Body of pancreas (tissue), 4 donors: ENCODE data around the gene ALKBH4. TPM values are rescaled to one million over a fixed set of nuclear protein-coding genes. Genes with fewer than 3 reads are reported as not detected.
"Not testable (repeated sequence)": the region's sequence is repeated elsewhere in the genome, so short reads cannot be mapped to it uniquely, and the experiment has no call there.

ENCODE experiments used
- ATAC-seq: fragments of 150-250 bp; one replicate; pipeline ENCODE4 v1.9.1; 2016
- DNase-seq, 4 donors: peaks; one replicate each; pipeline ENCODE4 v3.0.0-alpha.2; 2019
- H3K27ac ChIP-seq, 4 donors: fragments of 200-600 bp; sonication (generic); 1 replicate in 3 of 4; 2 replicates in 1 of 4; pipeline versions ENCODE4 v1.5.1 to v1.6.1; 2016 to 2019; ENCODE audit warnings: mild to moderate bottlenecking in 1 of 4, mixed read lengths in 1 of 4, moderate library complexity in 1 of 4
- H3K27me3 ChIP-seq, 2 donors: fragments of 200-600 bp; sonication (generic); one replicate each; pipeline ENCODE4 v1.6.0; 2016; ENCODE audit warnings: mild to moderate bottlenecking in 1 of 2
- H3K36me3 ChIP-seq, 2 donors: fragments of 200-600 bp; sonication (generic); replicated peaks in 1 of 2; 2 replicates each; pipeline ENCODE4 v1.5.1; 2016; ENCODE audit warnings: low read depth in 2 of 2; ENCODE audit not compliant: insufficient read depth in 1 of 2
- H3K4me1 ChIP-seq: fragments of 200-600 bp; sonication (generic); one replicate; pipeline ENCODE4 v1.6.0; 2016
- H3K4me3 ChIP-seq, 2 donors: fragments of 200-600 bp; sonication (generic); 1 replicate in 1 of 2; 2 replicates in 1 of 2; pipeline ENCODE4 v1.5.1; 2016 to 2019
- H3K9me3 ChIP-seq, 3 donors: fragments of 200-600 bp; sonication (generic); 1 replicate in 2 of 3; 2 replicates in 1 of 3; pipeline ENCODE4 v1.5.1; 2016
- WGBS, 2 donors: methylation state at CpG; one replicate each; pipeline ENCODE4 v1.1.5; 2017; 5-methylcytosine and 5-hydroxymethylcytosine counted together
- intact Hi-C: fragments of 100-400 bp; cut with DNase I; formaldehyde crosslinking; loops from one replicate; pipeline ENCODE4 v1.15.1; 2023
- total RNA-seq, 2 donors: library from RNA; depleted of rRNA; stranded (reverse); fragments of >200 nt; gene quantifications; one replicate each; pipeline ENCODE4 v1.1.0, GENCODE V29; 2016
- TF ChIP-seq, protein P1 (sequence below), 7 experiments: fragments of 450-650 bp in 4 of 7; fragments of 200-600 bp in 3 of 7; sonication (generic) in 3 of 7; IDR thresholded peaks; one replicate each; pipeline ENCODE4 v1.5.1; 2016 to 2019; ENCODE audit warnings: antibody characterized with exemption in 7 of 7

Gene ALKBH4
- total RNA-seq, 2 donors from 2014 or later = 15.6 to 60.3 TPM

DNA sequence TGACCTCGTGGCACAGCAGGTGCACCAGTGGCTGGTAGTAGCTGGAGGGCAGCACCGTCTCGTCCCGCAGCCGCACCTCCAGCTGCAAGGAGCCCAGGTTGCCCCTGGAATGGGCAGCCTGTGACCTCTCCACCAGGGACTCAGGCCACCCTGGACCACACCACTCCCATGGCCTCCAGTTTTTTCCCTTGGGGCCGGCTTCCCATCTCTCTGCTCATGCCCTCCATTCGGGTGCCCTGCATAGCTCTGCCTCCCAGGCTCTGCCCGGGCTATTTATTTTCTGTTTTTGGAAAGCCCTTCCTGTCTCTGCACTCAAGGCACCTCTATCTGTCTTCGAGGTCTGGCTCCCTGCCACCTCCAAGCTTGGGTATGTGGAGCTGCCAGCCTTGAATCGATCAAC is 32.2 kb upstream of the ALKBH4 start:
- intact Hi-C loops, ATAC-seq, H3K27me3 ChIP-seq, H3K4me3 ChIP-seq, DNase-seq, H3K27ac ChIP-seq, H3K4me1 ChIP-seq, H3K36me3 ChIP-seq, H3K9me3 ChIP-seq: not testable (repeated sequence)
- no CpG with 5 or more reads among the region's 10 CpGs for WGBS, 2 donors

DNA sequence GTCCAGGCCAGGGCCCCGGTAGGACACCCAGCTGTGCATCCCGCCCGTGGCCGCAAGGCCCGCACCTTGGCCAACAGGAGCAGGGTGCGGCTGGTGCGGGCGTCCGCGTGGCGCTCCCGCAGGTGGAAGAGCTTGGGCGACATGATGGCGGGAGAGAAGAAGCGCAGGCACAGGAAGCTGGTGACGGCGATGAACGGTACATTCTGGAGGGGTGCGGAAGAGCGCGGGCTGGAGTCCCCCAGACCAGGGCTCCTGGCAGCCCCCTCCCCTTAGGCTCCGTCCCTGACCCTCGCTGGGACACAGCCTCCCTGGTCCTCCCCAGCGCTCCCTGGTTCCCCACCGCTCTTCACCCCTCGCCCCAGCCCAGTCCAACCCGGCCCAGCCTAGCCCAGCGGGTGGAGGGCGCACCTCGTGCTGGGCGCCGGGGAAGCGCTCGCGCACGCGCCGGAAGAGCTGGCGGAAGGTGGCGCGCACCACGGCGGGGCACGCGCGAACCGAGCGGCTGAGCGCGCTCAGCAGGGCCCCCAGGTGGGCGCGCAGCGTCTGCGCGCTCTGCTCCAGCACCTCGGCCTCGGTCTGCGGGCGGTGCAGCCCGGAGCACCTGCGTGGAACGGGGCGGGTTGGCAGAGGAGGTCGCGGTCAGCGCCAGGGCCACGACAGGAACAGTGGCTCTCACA is 29.9 kb upstream of the ALKBH4 start:
- H3K4me3 ChIP-seq, H3K9me3 ChIP-seq, H3K27ac ChIP-seq, DNase-seq, H3K4me1 ChIP-seq, H3K27me3 ChIP-seq, H3K36me3 ChIP-seq, intact Hi-C loops: not testable (repeated sequence)
- peak; percentile 18 for ATAC-seq
- WGBS, 2 donors = no CpG with 5 or more reads among the region's 67 CpGs

DNA sequence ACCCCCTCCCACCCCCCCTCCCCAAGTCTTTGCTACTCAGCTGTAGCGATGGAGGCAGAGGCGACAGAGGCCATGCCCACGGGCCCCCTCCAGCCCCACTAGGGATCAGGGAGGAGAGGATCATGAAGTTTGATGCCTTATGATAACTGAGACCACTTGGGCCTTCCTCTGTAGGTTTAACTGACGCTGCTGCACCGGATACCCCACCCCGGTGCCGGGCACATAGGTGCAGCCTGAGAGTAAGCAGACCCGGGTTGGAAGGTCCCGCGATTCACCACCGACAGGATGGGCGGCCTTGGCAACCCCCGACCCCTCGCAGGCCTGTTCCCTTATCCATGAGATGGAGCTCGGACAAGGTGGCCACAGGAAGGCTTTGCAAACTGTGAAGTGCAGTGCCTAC is 29.4 kb upstream of the ALKBH4 start:
- H3K27ac ChIP-seq, H3K36me3 ChIP-seq, H3K27me3 ChIP-seq, ATAC-seq, intact Hi-C loops, H3K4me3 ChIP-seq, H3K4me1 ChIP-seq, H3K9me3 ChIP-seq: not testable (repeated sequence)
- WGBS, 2 donors = 29% methylated on average over 5 of the region's 15 CpGs; no CpG with 5 or more reads in 1 of the 2 donors
- DNase-seq = peak in 3 of 4 donors; percentile 10 to 19 (median 13)

DNA sequence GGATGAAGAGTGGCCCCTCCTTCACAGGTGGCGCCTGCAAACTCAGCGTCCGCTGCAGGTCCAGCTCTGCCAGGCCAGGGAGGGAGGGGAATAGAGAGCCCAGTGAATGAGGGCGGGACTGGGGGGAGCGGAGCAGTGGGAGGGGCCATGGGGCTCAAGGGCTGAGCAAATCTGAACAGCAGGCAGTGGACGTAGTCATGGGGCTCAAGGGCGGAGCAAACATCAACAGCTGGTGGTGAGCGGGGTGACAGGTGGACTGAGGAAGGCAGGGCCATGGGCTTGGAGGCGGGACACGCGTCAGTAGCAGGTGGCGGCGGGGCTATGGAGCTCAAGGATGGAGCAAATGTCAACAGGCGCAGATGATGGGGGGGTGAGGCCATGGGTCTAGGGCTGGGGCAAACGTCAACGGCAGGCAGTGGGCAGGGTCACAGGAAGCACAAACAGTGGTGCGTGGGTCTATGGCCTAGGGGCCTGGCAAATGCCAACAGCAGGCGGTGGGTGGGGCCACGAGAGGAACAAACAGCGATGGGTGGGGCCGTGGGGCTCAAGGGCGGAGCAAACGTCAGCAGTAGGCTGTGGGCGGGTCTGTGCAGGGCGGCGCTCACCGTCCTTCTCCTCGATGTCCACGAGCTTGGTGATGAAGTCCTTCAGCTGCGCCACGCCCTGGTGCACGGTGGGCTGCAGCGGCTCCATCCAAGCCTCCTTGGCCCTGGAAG is 28.7 kb upstream of the ALKBH4 start:
- DNase-seq (peak in 1 of 4 donors; percentile 72), ATAC-seq (peak; percentile 91)
- WGBS, 2 donors = no CpG with 5 or more reads among the region's 33 CpGs
- H3K4me3 ChIP-seq, intact Hi-C loops, H3K4me1 ChIP-seq, H3K27me3 ChIP-seq, H3K9me3 ChIP-seq, H3K27ac ChIP-seq, H3K36me3 ChIP-seq: not testable (repeated sequence)

DNA sequence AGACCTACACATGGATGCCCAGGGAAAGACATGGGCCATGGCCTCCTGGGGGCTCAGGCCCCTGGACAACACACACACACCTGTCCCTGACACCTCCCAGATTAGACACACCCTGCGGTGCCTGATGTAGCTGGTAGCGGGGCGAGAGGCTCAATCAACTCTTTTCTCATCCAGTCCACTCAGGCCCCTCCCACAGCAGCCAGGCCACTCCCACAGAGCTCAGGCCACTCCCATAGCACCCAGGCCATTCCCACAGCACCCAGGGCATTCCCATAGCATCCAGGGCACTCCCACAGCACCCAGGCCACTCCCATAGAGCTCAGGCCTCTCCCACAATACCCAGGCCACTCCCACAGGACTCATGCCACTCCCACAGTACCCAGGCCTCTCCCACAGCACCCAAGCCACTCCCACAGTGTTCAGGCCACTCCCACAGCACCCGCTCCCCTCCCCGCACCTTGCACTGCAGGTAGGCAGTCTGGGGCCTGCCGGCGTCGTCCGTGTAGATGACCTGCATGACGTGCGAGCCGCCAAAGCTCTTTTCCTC is 25.9 kb upstream of the ALKBH4 start:
- 70% methylated on average over 2 of the region's 12 CpGs; no CpG with 5 or more reads in 1 of the 2 donors for WGBS, 2 donors
- H3K27ac ChIP-seq, intact Hi-C loops, H3K27me3 ChIP-seq, H3K4me1 ChIP-seq, H3K9me3 ChIP-seq, H3K4me3 ChIP-seq, H3K36me3 ChIP-seq: not testable (repeated sequence)
- ATAC-seq (peak; percentile 73), DNase-seq (peak; percentile 39 to 85 (median 79))

DNA sequence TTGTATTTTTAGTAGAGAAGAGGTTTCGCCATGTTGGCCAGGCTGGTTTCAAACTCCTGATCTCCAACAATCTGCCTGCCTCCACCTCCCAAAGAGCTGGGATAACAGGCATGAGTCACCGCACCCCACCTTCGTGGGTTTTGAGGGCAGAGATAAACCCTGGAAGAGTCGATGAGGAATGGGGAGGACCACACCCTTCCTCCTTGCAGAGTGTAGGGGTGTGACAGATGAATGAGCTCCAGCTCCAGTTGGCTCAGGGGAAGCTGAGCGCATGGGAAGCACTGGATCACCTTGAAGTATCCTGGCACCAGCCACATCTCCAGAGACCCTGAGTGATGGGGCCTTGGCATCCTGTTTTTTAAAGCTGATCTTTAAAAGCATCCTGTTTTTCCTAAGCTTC is 19.7 kb upstream of the ALKBH4 start:
- H3K36me3 ChIP-seq, H3K27ac ChIP-seq, DNase-seq, ATAC-seq, H3K27me3 ChIP-seq, H3K9me3 ChIP-seq, H3K4me1 ChIP-seq, intact Hi-C loops, H3K4me3 ChIP-seq: not testable (repeated sequence)
- WGBS, 2 donors = no CpG with 5 or more reads among the region's 5 CpGs

DNA sequence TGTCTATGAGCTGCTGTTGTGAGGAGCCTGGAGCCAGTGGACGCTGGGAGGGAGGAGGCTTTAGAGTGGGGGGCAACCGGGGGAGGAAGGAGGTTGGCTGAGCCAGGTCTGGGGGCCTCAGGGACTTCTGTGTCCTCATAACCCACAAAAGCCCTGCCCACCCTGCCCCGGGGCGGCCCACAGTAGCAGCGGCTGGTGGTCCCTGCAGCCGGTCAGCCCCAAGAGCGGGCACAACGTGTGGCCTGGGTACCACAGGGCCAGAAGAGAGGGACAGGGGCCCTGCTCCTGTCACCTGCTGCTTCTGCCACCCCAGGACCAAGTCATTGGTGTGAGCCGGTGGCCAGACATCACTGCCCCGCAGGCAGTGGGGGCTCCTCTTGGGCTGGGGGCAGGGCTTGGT is 17.3 kb upstream of the ALKBH4 start:
- H3K27ac ChIP-seq, H3K4me1 ChIP-seq, intact Hi-C loops, H3K4me3 ChIP-seq, H3K9me3 ChIP-seq, H3K27me3 ChIP-seq, ATAC-seq, H3K36me3 ChIP-seq: not testable (repeated sequence)
- peak in 1 of 4 donors; percentile 1 for DNase-seq
- WGBS, 2 donors = no CpG with 5 or more reads among the region's 10 CpGs

DNA sequence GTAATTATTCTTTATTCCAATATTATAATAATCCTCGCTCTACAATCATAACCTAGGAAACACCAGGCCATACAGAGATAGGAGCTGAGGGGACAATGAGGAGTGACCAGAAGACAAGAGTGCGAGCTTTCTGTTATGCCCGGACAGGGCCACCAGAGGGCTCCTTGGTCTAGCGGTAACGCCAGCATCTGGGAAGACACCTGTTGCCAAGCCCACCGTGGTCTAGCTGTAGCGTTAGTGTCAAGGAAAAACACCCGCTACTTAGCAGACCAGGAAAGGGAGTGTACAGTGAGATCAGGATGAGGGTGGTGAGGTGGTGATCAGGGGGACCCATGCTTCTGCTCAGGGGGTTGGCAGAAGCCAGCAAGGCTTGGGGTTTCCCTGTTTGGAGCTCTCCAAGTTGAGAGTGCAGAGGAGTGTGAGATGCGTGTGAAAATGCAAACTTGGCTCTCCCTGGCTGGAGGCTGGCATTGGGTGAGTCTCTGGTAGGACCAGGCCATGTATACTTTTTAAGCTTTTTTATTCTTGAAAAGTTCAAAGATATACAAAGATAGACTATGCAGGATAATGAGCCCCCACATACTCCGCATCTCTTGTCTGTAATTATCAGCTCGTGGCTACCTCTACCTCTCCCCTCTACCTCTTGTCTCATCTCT is 15.4 kb upstream of the ALKBH4 start:
- DNase-seq = peak; percentile 44 to 80 (median 68)
- ATAC-seq, H3K4me3 ChIP-seq, H3K9me3 ChIP-seq, H3K4me1 ChIP-seq, H3K27me3 ChIP-seq, H3K36me3 ChIP-seq, H3K27ac ChIP-seq, intact Hi-C loops: not testable (repeated sequence)
- TF ChIP-seq, protein P1, sequence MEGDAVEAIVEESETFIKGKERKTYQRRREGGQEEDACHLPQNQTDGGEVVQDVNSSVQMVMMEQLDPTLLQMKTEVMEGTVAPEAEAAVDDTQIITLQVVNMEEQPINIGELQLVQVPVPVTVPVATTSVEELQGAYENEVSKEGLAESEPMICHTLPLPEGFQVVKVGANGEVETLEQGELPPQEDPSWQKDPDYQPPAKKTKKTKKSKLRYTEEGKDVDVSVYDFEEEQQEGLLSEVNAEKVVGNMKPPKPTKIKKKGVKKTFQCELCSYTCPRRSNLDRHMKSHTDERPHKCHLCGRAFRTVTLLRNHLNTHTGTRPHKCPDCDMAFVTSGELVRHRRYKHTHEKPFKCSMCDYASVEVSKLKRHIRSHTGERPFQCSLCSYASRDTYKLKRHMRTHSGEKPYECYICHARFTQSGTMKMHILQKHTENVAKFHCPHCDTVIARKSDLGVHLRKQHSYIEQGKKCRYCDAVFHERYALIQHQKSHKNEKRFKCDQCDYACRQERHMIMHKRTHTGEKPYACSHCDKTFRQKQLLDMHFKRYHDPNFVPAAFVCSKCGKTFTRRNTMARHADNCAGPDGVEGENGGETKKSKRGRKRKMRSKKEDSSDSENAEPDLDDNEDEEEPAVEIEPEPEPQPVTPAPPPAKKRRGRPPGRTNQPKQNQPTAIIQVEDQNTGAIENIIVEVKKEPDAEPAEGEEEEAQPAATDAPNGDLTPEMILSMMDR (IDR thresholded peaks at IDR 0.05) = peak; percentile 11 to 69 (median 40)
- WGBS, 2 donors = 2% methylated on average over 6 to 8 of the region's 11 CpGs

DNA sequence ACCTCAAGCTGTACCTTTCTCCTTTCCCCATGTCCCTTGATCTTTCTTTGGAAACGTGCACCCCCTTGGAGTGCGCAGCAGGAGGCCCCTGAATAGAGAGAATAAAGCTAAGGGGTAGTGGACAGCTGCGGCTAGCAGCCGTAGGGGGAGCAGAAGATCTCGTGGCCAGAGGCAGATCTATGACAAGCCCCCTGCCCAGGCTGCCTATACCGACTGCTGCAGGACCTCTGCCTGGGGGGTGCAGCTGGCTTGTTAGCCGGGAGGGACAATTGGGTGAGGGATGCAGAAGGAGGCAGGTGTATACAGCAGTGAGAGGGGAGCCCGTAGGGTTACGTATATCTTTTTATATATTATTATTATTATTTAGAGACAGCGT is 14.5 kb upstream of the ALKBH4 start:
- peak; percentile 4 for ATAC-seq
- H3K36me3 ChIP-seq, intact Hi-C loops, H3K4me3 ChIP-seq, H3K27ac ChIP-seq, H3K4me1 ChIP-seq, H3K27me3 ChIP-seq, DNase-seq, H3K9me3 ChIP-seq: not testable (repeated sequence)
- no CpG with 5 or more reads among the region's 10 CpGs for WGBS, 2 donors
